K562 (cell line): ENCODE measurements around the gene SLC9A2. TPM values are rescaled to one million over a fixed set of nuclear protein-coding genes. Genes with fewer than 3 reads are reported as not detected.

ENCODE experiments used
- ELF4 ChIP-seq: fragments of 450-650 bp; formaldehyde crosslinking; IDR thresholded peaks from 2 replicates; pipeline ENCODE4 v1.4.0; 2022; ENCODE audit warnings: missing genetic modification characterization
- GABPA ChIP-seq: fragments of 200-800 bp; sonication (Bioruptor generic); conservative IDR thresholded peaks from 2 replicates; pipeline ENCODE4 v1.6.1; 2016; ENCODE audit warnings: low read depth, missing genetic modification characterization, missing compliant biosample characterization
- PHTF2 ChIP-seq: fragments of 250-450 bp; sonication (Bioruptor Pico); IDR thresholded peaks from 2 replicates; pipeline ENCODE4 v1.5.0; 2021; ENCODE audit warnings: mild to moderate bottlenecking
- RCOR1 ChIP-seq, 2 experiments: IDR thresholded peaks; 2 replicates each; pipeline ENCODE4 v1.6.1; 2012; ENCODE audit warnings: low read depth in 2 of 2, low read length in 2 of 2, borderline replicate concordance in 1 of 2, improper control_type of control experiment in 1 of 2
- RFX1 ChIP-seq: fragments of 450-650 bp; IDR thresholded peaks from 2 replicates; pipeline ENCODE4 v1.6.1; 2016; ENCODE audit warnings: mild to moderate bottlenecking, moderate library complexity
- SMC3 ChIP-seq: conservative IDR thresholded peaks from 2 replicates; pipeline ENCODE4 v1.6.1; 2011; ENCODE audit warnings: low read depth, low read length, improper control_type of control experiment; ENCODE audit not compliant: insufficient read depth
- SPI1 ChIP-seq: IDR thresholded peaks from 2 replicates; pipeline ENCODE4 v1.6.1; 2011; ENCODE audit warnings: low read depth, low read length, control low read depth, borderline replicate concordance
- polyA plus RNA-seq, 8 experiments: library from polyadenylated mRNA; depleted of rRNA in 4 of 8; stranded (reverse) in 5 of 8; unstranded in 3 of 8; fragments of >200 nt; fragmentation: Nextera tagmentation in 2 of 8; fragmentation: Illumina TruSeq in 1 of 8; extraction: Ambion mirVana in 2 of 8; extraction: Trizol in 1 of 8; gene quantifications; 2 replicates each; pipeline versions ENCODE4 v1.2.1 to v1.2.3, GENCODE V29; 2011 to 2014; ENCODE audit warnings: inconsistent platforms in 1 of 8, missing spikeins in 1 of 8
- total RNA-seq, 7 experiments: library from RNA; depleted of rRNA in 6 of 7; stranded (reverse); fragments of >200 nt in 6 of 7; fragmentation: Illumina TruSeq in 2 of 7; extraction: Trizol in 2 of 7; gene quantifications; 2 replicates each; pipeline versions ENCODE4 v1.2.1 to v1.2.3, GENCODE V29; 2011 to 2021; ENCODE audit warnings: low replicate concordance in 1 of 7
- TF ChIP-seq, protein P1 (sequence below), 2 experiments: fragments of 450-650 bp; formaldehyde crosslinking in 1 of 2; IDR thresholded peaks; 2 replicates each; pipeline versions ENCODE4 v1.4.0 to v1.6.1; 2014 to 2020; ENCODE audit warnings: mild to moderate bottlenecking in 2 of 2, borderline replicate concordance in 1 of 2, low read depth in 1 of 2

Gene SLC9A2
- total and polyA plus RNA-seq, 9 of the 15 experiments (the other 6 are each of a cell fraction or from before 2014, with no cell fraction given), result 0.45 to 3.3 (median 1.6) TPM

DNA sequence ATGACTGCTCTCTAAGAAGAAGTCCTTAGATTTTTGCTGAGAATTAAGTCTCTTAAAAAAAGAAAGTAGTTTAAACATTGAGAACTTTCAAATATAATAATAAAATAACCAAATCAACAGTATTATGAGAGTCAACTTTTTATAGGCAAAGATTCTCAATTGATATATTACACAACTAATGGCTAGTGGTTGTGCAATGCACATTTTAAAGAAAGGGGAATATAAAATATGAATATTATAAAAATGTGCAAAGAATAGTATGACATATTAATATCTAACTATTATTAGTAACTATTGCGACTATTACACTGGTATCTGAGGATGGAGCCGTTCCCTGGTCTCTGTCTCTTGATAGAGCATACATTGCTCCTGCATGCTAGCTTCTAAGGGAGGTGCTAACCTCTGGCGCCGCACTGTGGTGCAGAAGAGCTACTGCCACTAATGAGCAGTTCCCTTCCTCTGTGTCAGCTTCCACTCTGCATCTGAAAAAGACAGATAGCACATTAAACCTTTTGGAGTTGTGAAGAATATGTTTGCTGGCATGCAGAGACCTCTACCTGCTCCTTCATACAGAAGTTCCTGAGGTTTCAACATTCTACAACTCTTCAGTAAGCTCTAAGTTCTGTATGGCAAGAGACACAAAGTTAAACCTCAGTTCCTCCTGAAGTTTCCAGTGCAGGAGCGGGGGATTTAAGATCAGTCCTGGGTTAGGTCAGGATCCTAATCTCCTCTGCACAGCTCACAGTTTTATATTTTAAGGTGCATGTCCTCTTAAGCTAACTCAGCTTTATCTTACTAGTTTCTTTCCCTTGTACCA, 3.5 kb upstream of the SLC9A2 start (continued):
- TF ChIP-seq SPI1 (peak; percentile 53), SMC3 (peak; percentile 83), GABPA (tag) (no peak), PHTF2 (CRISPR knock-in tag) (no peak), RFX1 (no peak), RCOR1 (IDR thresholded peaks at IDR 0.05; ENCODE audit: borderline replicate concordance in 1 of 2, low read depth in 2 of 2, low read length in 2 of 2) (0 out of 4 replicates have a peak, but pooled peaks of 1 of the 2 experiments have one; percentile 50), ELF4 (CRISPR knock-in tag) (no peak)
- TF ChIP-seq, protein P1, sequence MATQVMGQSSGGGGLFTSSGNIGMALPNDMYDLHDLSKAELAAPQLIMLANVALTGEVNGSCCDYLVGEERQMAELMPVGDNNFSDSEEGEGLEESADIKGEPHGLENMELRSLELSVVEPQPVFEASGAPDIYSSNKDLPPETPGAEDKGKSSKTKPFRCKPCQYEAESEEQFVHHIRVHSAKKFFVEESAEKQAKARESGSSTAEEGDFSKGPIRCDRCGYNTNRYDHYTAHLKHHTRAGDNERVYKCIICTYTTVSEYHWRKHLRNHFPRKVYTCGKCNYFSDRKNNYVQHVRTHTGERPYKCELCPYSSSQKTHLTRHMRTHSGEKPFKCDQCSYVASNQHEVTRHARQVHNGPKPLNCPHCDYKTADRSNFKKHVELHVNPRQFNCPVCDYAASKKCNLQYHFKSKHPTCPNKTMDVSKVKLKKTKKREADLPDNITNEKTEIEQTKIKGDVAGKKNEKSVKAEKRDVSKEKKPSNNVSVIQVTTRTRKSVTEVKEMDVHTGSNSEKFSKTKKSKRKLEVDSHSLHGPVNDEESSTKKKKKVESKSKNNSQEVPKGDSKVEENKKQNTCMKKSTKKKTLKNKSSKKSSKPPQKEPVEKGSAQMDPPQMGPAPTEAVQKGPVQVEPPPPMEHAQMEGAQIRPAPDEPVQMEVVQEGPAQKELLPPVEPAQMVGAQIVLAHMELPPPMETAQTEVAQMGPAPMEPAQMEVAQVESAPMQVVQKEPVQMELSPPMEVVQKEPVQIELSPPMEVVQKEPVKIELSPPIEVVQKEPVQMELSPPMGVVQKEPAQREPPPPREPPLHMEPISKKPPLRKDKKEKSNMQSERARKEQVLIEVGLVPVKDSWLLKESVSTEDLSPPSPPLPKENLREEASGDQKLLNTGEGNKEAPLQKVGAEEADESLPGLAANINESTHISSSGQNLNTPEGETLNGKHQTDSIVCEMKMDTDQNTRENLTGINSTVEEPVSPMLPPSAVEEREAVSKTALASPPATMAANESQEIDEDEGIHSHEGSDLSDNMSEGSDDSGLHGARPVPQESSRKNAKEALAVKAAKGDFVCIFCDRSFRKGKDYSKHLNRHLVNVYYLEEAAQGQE (IDR thresholded peaks at IDR 0.05; ENCODE audit: borderline replicate concordance), result peak; percentile 74
- TF ChIP-seq, protein P1 (CRISPR knock-in tag; IDR thresholded peaks at IDR 0.05; ENCODE audit: low read depth), result no peak
- TF ChIP-seq, all 486 proteins: peak for 12
